MM.1S (cell line): ENCODE measurements around the gene LRRC8A.

Experiments used
- DNase-seq: peaks from one replicate; pipeline ENCODE4 v3.0.0-alpha.2; 2015
- H2AFZ ChIP-seq: fragments of 300-600 bp; sonication (generic); 2 replicates; pipeline ENCODE4 v1.6.0; 2016; ENCODE audit warnings: antibody characterized with exemption, low read length
- H3F3A ChIP-seq: fragments of 300-600 bp; sonication (generic); 2 replicates; pipeline ENCODE4 v1.6.1; 2016; ENCODE audit warnings: mild to moderate bottlenecking, antibody characterized with exemption, low read length, moderate library complexity, mixed read lengths; ENCODE audit not compliant: insufficient read depth
- H3K27ac ChIP-seq: fragments of 300-600 bp; sonication (generic); 2 replicates; pipeline ENCODE4 v1.5.1; 2016; ENCODE audit warnings: mild to moderate bottlenecking, low read length
- H3K27me3 ChIP-seq: fragments of 300-600 bp; sonication (generic); replicated peaks from 2 replicates; pipeline ENCODE4 v1.6.0; 2016; ENCODE audit warnings: low read length; ENCODE audit not compliant: insufficient read depth
- H3K36me3 ChIP-seq: fragments of 300-600 bp; sonication (generic); replicated peaks from 2 replicates; pipeline ENCODE4 v1.6.1; 2016; ENCODE audit warnings: mild to moderate bottlenecking, low read length, mixed read lengths; ENCODE audit not compliant: insufficient read depth
- H3K4me1 ChIP-seq: fragments of 300-600 bp; sonication (generic); 2 replicates; pipeline ENCODE4 v1.6.1; 2016; ENCODE audit warnings: low read length, mixed read lengths
- H3K4me2 ChIP-seq: fragments of 300-600 bp; sonication (generic); 2 replicates; pipeline ENCODE4 v1.6.0; 2016; ENCODE audit warnings: low read depth, low read length
- H3K4me3 ChIP-seq: fragments of 300-600 bp; sonication (generic); 2 replicates; pipeline ENCODE4 v1.5.1; 2016; ENCODE audit warnings: low read length, mixed read lengths
- H3K79me2 ChIP-seq: fragments of 300-600 bp; sonication (generic); 2 replicates; pipeline ENCODE4 v1.6.1; 2016; ENCODE audit warnings: mixed run types, low read length, mixed read lengths
- H3K9ac ChIP-seq: fragments of 300-600 bp; sonication (generic); 2 replicates; pipeline ENCODE4 v1.6.1; 2016; ENCODE audit warnings: low read length, mixed read lengths
- H3K9me2 ChIP-seq: fragments of 300-600 bp; sonication (generic); replicated peaks from 2 replicates; pipeline ENCODE4 v1.6.1; 2016; ENCODE audit warnings: mild to moderate bottlenecking, low read length, mixed read lengths; ENCODE audit not compliant: insufficient read depth
- H3K9me3 ChIP-seq: fragments of 300-600 bp; sonication (generic); replicated peaks from 2 replicates; pipeline ENCODE4 v1.6.1; 2016; ENCODE audit warnings: mild to moderate bottlenecking, low read length, mixed read lengths; ENCODE audit not compliant: insufficient read depth
- H4K20me1 ChIP-seq: fragments of 300-600 bp; sonication (generic); 2 replicates; pipeline ENCODE4 v1.6.1; 2016; ENCODE audit warnings: mild to moderate bottlenecking, low read length, moderate library complexity, mixed read lengths; ENCODE audit not compliant: insufficient read depth
- EZH2 ChIP-seq: fragments of 300-600 bp; sonication (generic); optimal IDR thresholded peaks from 2 replicates; pipeline ENCODE3; 2017; ENCODE audit warnings: low read depth, mild to moderate bottlenecking, antibody characterized with exemption, low read length, mixed read lengths
- EZH2phosphoT487 ChIP-seq: fragments of 300-600 bp; sonication (generic); IDR thresholded peaks from 2 replicates; pipeline ENCODE4 v1.6.1; 2018; ENCODE audit warnings: antibody characterized with exemption, low read length
- TF ChIP-seq, protein P1 (sequence below): fragments of 300-600 bp; sonication (generic); IDR thresholded peaks from 2 replicates; pipeline ENCODE4 v1.5.1; 2016; ENCODE audit warnings: antibody characterized with exemption, low read length, mixed read lengths

LRRC8A gene

DNA sequence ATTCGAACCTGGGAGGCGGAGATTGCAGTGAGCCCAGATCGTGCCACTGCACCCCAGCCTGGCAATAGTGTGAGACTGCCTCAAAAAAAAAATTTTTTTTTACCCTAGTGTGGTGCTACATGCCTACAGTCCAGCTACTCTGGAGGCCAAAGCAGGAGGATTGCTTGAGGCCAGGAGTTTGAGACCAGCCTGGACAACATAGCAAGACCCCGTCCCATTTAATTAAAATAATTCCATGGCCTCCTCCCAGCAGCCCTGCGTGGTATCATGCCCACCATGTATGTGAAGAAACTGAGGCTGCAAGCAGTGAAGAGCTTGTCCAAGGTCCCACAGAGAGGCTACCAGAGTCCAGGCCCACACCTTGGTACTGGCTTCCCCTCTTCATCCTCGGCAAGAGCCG is 19.4 kb downstream of the LRRC8A start:
- H4K20me1 ChIP-seq, result no peaks in the 10 kb centered on the region
- H3K9me3 ChIP-seq, result no peaks in the 10 kb centered on the region
- peaks cover 5% of the 10 kb centered on the region for H3F3A ChIP-seq
- no peak overlapping the region for H3K4me2 ChIP-seq
- H3K9ac ChIP-seq, result no peak overlapping the region
- H3K4me3 ChIP-seq, result no peak overlapping the region
- no peaks in the 10 kb centered on the region for H3K9me2 ChIP-seq
- H3K79me2 ChIP-seq, result peaks cover 43% of the 10 kb centered on the region
- H3K27me3 ChIP-seq, result no peaks in the 10 kb centered on the region
- H3K36me3 ChIP-seq, result no peaks in the 10 kb centered on the region
- TF ChIP-seq EZH2phosphoT487 (no peak), EZH2 (no peak)
- TF ChIP-seq, protein P1, sequence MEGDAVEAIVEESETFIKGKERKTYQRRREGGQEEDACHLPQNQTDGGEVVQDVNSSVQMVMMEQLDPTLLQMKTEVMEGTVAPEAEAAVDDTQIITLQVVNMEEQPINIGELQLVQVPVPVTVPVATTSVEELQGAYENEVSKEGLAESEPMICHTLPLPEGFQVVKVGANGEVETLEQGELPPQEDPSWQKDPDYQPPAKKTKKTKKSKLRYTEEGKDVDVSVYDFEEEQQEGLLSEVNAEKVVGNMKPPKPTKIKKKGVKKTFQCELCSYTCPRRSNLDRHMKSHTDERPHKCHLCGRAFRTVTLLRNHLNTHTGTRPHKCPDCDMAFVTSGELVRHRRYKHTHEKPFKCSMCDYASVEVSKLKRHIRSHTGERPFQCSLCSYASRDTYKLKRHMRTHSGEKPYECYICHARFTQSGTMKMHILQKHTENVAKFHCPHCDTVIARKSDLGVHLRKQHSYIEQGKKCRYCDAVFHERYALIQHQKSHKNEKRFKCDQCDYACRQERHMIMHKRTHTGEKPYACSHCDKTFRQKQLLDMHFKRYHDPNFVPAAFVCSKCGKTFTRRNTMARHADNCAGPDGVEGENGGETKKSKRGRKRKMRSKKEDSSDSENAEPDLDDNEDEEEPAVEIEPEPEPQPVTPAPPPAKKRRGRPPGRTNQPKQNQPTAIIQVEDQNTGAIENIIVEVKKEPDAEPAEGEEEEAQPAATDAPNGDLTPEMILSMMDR, result no peak
- H2AFZ ChIP-seq, result no peak overlapping the region
- no peak overlapping the region; the same call in 1 of the 2 replicates for H3K27ac ChIP-seq
- no peak for DNase-seq
- H3K4me1 ChIP-seq, result peaks cover 35% of the 10 kb centered on the region

DNA sequence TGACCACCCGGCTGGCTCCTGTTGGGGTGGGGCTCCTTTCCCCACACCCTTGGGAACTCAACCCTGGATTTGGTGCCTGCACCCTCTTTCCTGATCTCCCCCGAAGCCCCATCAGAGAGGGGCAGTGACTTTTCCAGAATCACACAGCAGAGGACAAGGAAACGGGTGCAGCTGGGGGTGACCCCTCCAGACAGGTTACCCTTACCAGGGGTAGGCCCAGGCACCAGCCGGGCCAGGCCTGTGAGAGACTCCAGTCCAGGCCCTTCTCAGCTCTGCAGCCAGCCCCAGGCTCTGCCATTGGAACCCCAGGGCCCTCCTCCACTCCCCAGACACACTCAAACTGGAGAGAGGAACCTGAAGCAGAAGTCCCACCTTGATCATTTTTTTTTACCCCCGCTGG is 19.9 kb downstream of the LRRC8A start:
- H3F3A ChIP-seq, result peaks cover 5% of the 10 kb centered on the region
- peak overlapping the region; percentile 80 for H3K4me2 ChIP-seq
- H3K27ac ChIP-seq, result peak overlapping the region; percentile 64; the same call in 1 of the 2 replicates
- peaks cover 35% of the 10 kb centered on the region for H3K4me1 ChIP-seq
- H3K9ac ChIP-seq, result peak overlapping the region; percentile 26; the same call in 1 of the 2 replicates
- H3K79me2 ChIP-seq, result peaks cover 44% of the 10 kb centered on the region
- peak overlapping the region; percentile 23; the same call in 1 of the 2 replicates for H3K4me3 ChIP-seq
- no peak for DNase-seq
- no peaks in the 10 kb centered on the region for H3K36me3 ChIP-seq
- H2AFZ ChIP-seq, result peak overlapping the region; percentile 55
- no peaks in the 10 kb centered on the region for H3K27me3 ChIP-seq
- H3K9me2 ChIP-seq, result no peaks in the 10 kb centered on the region
- no peak for TF ChIP-seq EZH2
- no peak for TF ChIP-seq EZH2phosphoT487
- TF ChIP-seq, protein P1, result no peak
- no peaks in the 10 kb centered on the region for H3K9me3 ChIP-seq
- no peaks in the 10 kb centered on the region for H4K20me1 ChIP-seq

- DNase-seq, result peak; percentile 83
- Histone ChIP-seq H3K4me3 (peak overlapping the region; percentile 23; the same call in 1 of the 2 replicates), H2AFZ (peak overlapping the region; percentile 55), H3K4me2 (peak overlapping the region; percentile 80), H3K4me1 (peaks cover 35% of the 10 kb centered on the region), H3K27ac (peak overlapping the region; percentile 64; the same call in 1 of the 2 replicates), H3K9me2 (no peaks in the 10 kb centered on the region), H3K36me3 (no peaks in the 10 kb centered on the region), H3K79me2 (peaks cover 41% of the 10 kb centered on the region), H3K9me3 (no peaks in the 10 kb centered on the region), H4K20me1 (no peaks in the 10 kb centered on the region), H3F3A (peaks cover 5% of the 10 kb centered on the region), H3K27me3 (no peaks in the 10 kb centered on the region), H3K9ac (peak overlapping the region; percentile 35; the same call in 1 of the 2 replicates)
- no peak for TF ChIP-seq EZH2
Measured at GRCh38 chr9:128902351-128903078, 20.6 kb downstream of the LRRC8A start.

DNA sequence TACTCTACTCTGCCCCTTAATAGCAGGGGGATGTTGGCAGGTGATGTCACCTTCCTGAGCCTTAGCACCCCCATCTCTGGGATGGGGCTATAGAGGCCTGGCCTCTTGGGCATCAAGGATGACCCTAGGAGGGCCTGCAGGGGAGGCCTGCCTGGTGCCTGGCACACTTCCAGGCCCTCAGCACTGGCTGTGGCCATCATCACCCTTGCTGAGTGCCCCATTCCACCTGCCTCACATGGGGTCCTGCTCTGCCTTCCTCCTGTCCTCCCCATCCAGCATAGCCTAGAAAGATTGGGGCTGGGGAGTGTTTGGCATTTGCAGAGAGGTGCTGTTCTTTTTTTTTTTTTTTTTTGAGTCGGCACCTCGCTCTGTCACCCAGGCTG is 21.1 kb downstream of the LRRC8A start:
- no peak for DNase-seq
- H3K27me3 ChIP-seq, result no peaks in the 10 kb centered on the region
- TF ChIP-seq EZH2 (no peak), EZH2phosphoT487 (no peak)
- TF ChIP-seq, protein P1, result no peak
- peaks cover 35% of the 10 kb centered on the region for H3K4me1 ChIP-seq
- H3K79me2 ChIP-seq, result peaks cover 41% of the 10 kb centered on the region
- no peaks in the 10 kb centered on the region for H3K9me2 ChIP-seq
- no peak overlapping the region for H2AFZ ChIP-seq
- H3K36me3 ChIP-seq, result peaks cover 4% of the 10 kb centered on the region; the same call in 1 of the 2 replicates
- H3F3A ChIP-seq, result peaks cover 5% of the 10 kb centered on the region
- no peaks in the 10 kb centered on the region for H3K9me3 ChIP-seq
- peak overlapping the region; percentile 35; the same call in 1 of the 2 replicates for H3K9ac ChIP-seq
- H3K4me3 ChIP-seq, result no peak overlapping the region
- H4K20me1 ChIP-seq, result no peaks in the 10 kb centered on the region
- peak overlapping the region; percentile 64; the same call in 1 of the 2 replicates for H3K27ac ChIP-seq
- H3K4me2 ChIP-seq, result peak overlapping the region; percentile 80
